GM10847 (cell line): ENCODE results near the gene LTA.
A peak's percentile ranks its signal among the peaks of the same experiment; 100 is the strongest.

Source experiments
- POLR2A ChIP-seq: IDR thresholded peaks from 2 replicates; pipeline ENCODE4 v1.6.1; 2011; ENCODE audit not compliant: insufficient read length; ENCODE audit errors: extremely low read depth

Gene LTA

GRCh38 chr6:31557443-31558317, 14.4 kb upstream of the LTA start:
- TF ChIP-seq POLR2A: no peak

GRCh38 chr6:31558318-31558625, 13.8 kb upstream of the LTA start:
- no peak for TF ChIP-seq POLR2A

- peak; percentile 35 for TF ChIP-seq POLR2A
Observed at GRCh38 chr6:31558631-31559500, 13.2 kb upstream of the LTA start.

- TF ChIP-seq POLR2A: no peak
Observed at GRCh38 chr6:31559606-31559957, 12.5 kb upstream of the LTA start.

GRCh38 chr6:31559958-31560696, 12.0 kb upstream of the LTA start:
- no peak for TF ChIP-seq POLR2A

GRCh38 chr6:31560697-31561058, 11.4 kb upstream of the LTA start:
- no peak for TF ChIP-seq POLR2A

GRCh38 chr6:31567531-31568370, 4.3 kb upstream of the LTA start:
- TF ChIP-seq POLR2A: no peak

GRCh38 chr6:31568537-31568961, 3.5 kb upstream of the LTA start:
- no peak for TF ChIP-seq POLR2A

- TF ChIP-seq POLR2A: no peak
Observed at GRCh38 chr6:31569861-31570536, 2.1 kb upstream of the LTA start.

GRCh38 chr6:31573239-31574105, 1.4 kb downstream of the LTA start:
- TF ChIP-seq POLR2A: no peak

GRCh38 chr6:31574106-31575061, 2.3 kb downstream of the LTA start:
- no peak for TF ChIP-seq POLR2A

- peak; percentile 99 for TF ChIP-seq POLR2A
Observed at GRCh38 chr6:31575335-31575901, 3.3 kb downstream of the LTA start, which contains the start of gene TNF. Gene TNF (plus strand): TSS chr6:31575565. CDS start chr6:31575742, 177 bp downstream.
